C4-2B (cell line): Measurements from ENCODE around the gene GNAT3.

Experiments
- CTCF ChIP-seq: fragments of 450-650 bp; conservative IDR thresholded peaks from 2 replicates; pipeline ENCODE4 v1.5.1; 2017; ENCODE audit warnings: mild to moderate bottlenecking
- ZFX ChIP-seq: fragments of 450-650 bp; IDR thresholded peaks from 2 replicates; pipeline ENCODE4 v1.6.1; 2017

- TF ChIP-seq CTCF = no peak
- no peak for TF ChIP-seq ZFX
These were observed 101.8 kb downstream of the GNAT3 start for GRCh38 chr7:80410081-80410480.
